Measurements from ENCODE around the gene TRIM66. TPM values are rescaled to one million over a fixed set of nuclear protein-coding genes. Genes with fewer than 3 reads are reported as not detected.

Gene TRIM66
- total RNA-seq, 4 donors from 2014 or later: 11.7 to 19.7 (median 14.3) TPM

- intact Hi-C loops (cut with DNase I; ENCODE audit: low total_unique reads) (loop anchor here (5.0 kb wide), 1 partner anchor 103 kb away; a partner anchor contains a TSS), in situ Hi-C loops (cut with MboI; ENCODE audit: low pct_ligation_motif_present in 1 of 4, low pct_unique_long_range_greater_than_20kb in 1 of 4, low sequenced_read_pairs in 3 of 4) (no loop called here)
- Histone ChIP-seq H3K4me1 (peaks cover 5 to 24% (median 16%) of the 10 kb centered on the region in 4 donors), H3K4me3 (no peak overlapping the region), H3K36me3 (peaks cover 0 to 7% (median 2%) of the 10 kb centered on the region in 4 donors), H3K27me3 (no peaks in the 10 kb centered on the region), H3K27ac (peak overlapping the region; percentile 87 to 93 (median 89)), H3K9me3 (no peaks in the 10 kb centered on the region)
- 59 to 61% methylated on average over 3 to 12 of the region's 12 CpGs for WGBS, 2 donors (ENCODE audit: low coverage in 1 of 2)
- DNase-seq: peak; percentile 78
- TF ChIP-seq EP300 (IDR thresholded peaks at IDR 0.05; ENCODE audit: low read depth) (peak; percentile 87), POLR2A (IDR thresholded peaks at IDR 0.05) (no peak), POLR2AphosphoS5 (IDR thresholded peaks at IDR 0.05) (peak; percentile 65 to 85 (median 71))
Observed at GRCh38 chr11:8709002-8709672, 26.7 kb upstream of the TRIM66 start.

GRCh38 chr11:8707541-8708191 lies 25.2 kb upstream of the TRIM66 start:
- no peaks in the 10 kb centered on the region for H3K9me3 ChIP-seq
- 86% methylated on average over 8 of the region's 10 CpGs; no CpG with 5 or more reads in 1 of the 2 donors for WGBS, 2 donors (ENCODE audit: low coverage in 1 of 2)
- H3K4me3 ChIP-seq: no peak overlapping the region
- peak; percentile 57 for DNase-seq
- H3K27ac ChIP-seq: peak overlapping the region; percentile 87 to 93 (median 89)
- intact Hi-C loops (cut with DNase I; ENCODE audit: low total_unique reads) (loop anchor here (5.0 kb wide), 1 partner anchor 105 kb away; a partner anchor contains a TSS), in situ Hi-C loops (cut with MboI; ENCODE audit: low pct_ligation_motif_present in 1 of 4, low pct_unique_long_range_greater_than_20kb in 1 of 4, low sequenced_read_pairs in 3 of 4) (no loop called here)
- no peak for TF ChIP-seq EP300 (IDR thresholded peaks at IDR 0.05; ENCODE audit: low read depth)
- peak; percentile 24 to 33 (median 26) for TF ChIP-seq POLR2AphosphoS5 (IDR thresholded peaks at IDR 0.05)
- no peak for TF ChIP-seq POLR2A (IDR thresholded peaks at IDR 0.05)
- TF ChIP-seq CTCF (IDR thresholded peaks at IDR 0.05): no peak
- peaks cover 5 to 24% (median 18%) of the 10 kb centered on the region in 4 donors for H3K4me1 ChIP-seq
- peaks cover 0 to 7% (median 2%) of the 10 kb centered on the region in 4 donors for H3K36me3 ChIP-seq
- H3K27me3 ChIP-seq: no peaks in the 10 kb centered on the region

- WGBS, 2 donors (ENCODE audit: low coverage in 1 of 2): 75 to 89% methylated on average over 4 to 14 of the region's 14 CpGs
- DNase-seq: no peak
- H3K4me3 ChIP-seq: no peak overlapping the region
- H3K27ac ChIP-seq: peak overlapping the region; percentile 87 to 93 (median 89)
- intact Hi-C loops (cut with DNase I; ENCODE audit: low total_unique reads) (loop anchor here (5.0 kb wide), 1 partner anchor 105 kb away; a partner anchor contains a TSS), in situ Hi-C loops (cut with MboI; ENCODE audit: low pct_ligation_motif_present in 1 of 4, low pct_unique_long_range_greater_than_20kb in 1 of 4, low sequenced_read_pairs in 3 of 4) (no loop called here)
- H3K9me3 ChIP-seq: no peaks in the 10 kb centered on the region
- H3K4me1 ChIP-seq: peaks cover 5 to 24% (median 18%) of the 10 kb centered on the region in 4 donors
- H3K27me3 ChIP-seq: no peaks in the 10 kb centered on the region
- TF ChIP-seq CTCF (IDR thresholded peaks at IDR 0.05): no peak
- TF ChIP-seq EP300 (IDR thresholded peaks at IDR 0.05; ENCODE audit: low read depth): no peak
- no peak for TF ChIP-seq POLR2A (IDR thresholded peaks at IDR 0.05)
- no peak for TF ChIP-seq POLR2AphosphoS5 (IDR thresholded peaks at IDR 0.05)
- peaks cover 0 to 7% (median 2%) of the 10 kb centered on the region in 4 donors for H3K36me3 ChIP-seq
Observed at GRCh38 chr11:8706673-8707432, 24.4 kb upstream of the TRIM66 start.

GRCh38 chr11:8705146-8705545 lies 22.7 kb upstream of the TRIM66 start:
- in situ Hi-C loops (cut with MboI; ENCODE audit: low pct_ligation_motif_present in 1 of 4, low pct_unique_long_range_greater_than_20kb in 1 of 4, low sequenced_read_pairs in 3 of 4): no loop called here
- WGBS, 2 donors (ENCODE audit: low coverage in 1 of 2): 67 to 72% methylated on average over 5 of the region's 5 CpGs
- H3K27ac ChIP-seq: peak overlapping the region; percentile 29 to 93 (median 68)
- H3K9me3 ChIP-seq: no peaks in the 10 kb centered on the region
- peaks cover 5 to 27% (median 19%) of the 10 kb centered on the region in 4 donors for H3K4me1 ChIP-seq
- no peak overlapping the region for H3K4me3 ChIP-seq
- intact Hi-C loops (cut with DNase I; ENCODE audit: low total_unique reads): loop anchor here (5.0 kb wide), 1 partner anchor 107 kb away; a partner anchor contains a TSS
- no peaks in the 10 kb centered on the region for H3K27me3 ChIP-seq
- peaks cover 0 to 3% (median 0%) of the 10 kb centered on the region in 4 donors for H3K36me3 ChIP-seq
- no peak for DNase-seq
- TF ChIP-seq POLR2AphosphoS5 (IDR thresholded peaks at IDR 0.05) (no peak), POLR2A (IDR thresholded peaks at IDR 0.05) (no peak), CTCF (IDR thresholded peaks at IDR 0.05) (no peak), EP300 (IDR thresholded peaks at IDR 0.05; ENCODE audit: low read depth) (no peak)
